ENCODE data around the gene PPP1R1B. TPM values are rescaled to one million over a fixed set of nuclear protein-coding genes. Genes with fewer than 3 reads are reported as not detected.

Gene PPP1R1B
- total and polyA plus RNA-seq, 2 experiments from 2014 or later = 3.4 to 5.4 TPM

GRCh38 chr17:39674179-39674578 is 47.4 kb downstream of the PPP1R1B start:
- no peak for TF ChIP-seq CTCF (conservative IDR thresholded peaks at IDR 0.05; ENCODE audit: low read depth in 2 of 2)
- no peak for TF ChIP-seq EZH2phosphoT487 (IDR thresholded peaks at IDR 0.05; ENCODE audit: unreplicated experiment)
- no peak for TF ChIP-seq ETS1 (IDR thresholded peaks at IDR 0.05)
- no peak for TF ChIP-seq REST (IDR thresholded peaks at IDR 0.05; ENCODE audit: unreplicated experiment)
- TF ChIP-seq NANOG (IDR thresholded peaks at IDR 0.05; ENCODE audit: borderline replicate concordance) = no peak
- no peak for TF ChIP-seq EZH2 (IDR thresholded peaks at IDR 0.05; ENCODE audit: low read depth, unreplicated experiment)
- TF ChIP-seq POLR2AphosphoS5 (IDR thresholded peaks at IDR 0.05; ENCODE audit: low read depth) = no peak
- no peak for TF ChIP-seq ZNF114 (CRISPR knock-in tag; IDR thresholded peaks at IDR 0.05)
- Mint-ChIP-seq H3K27me3 (ENCODE audit: insufficient read depth, low read depth, poor library complexity) (peaks cover 34% of the 10 kb centered on the region), H3K4me1 (peaks cover 32% of the 10 kb centered on the region), H3K36me3 (ENCODE audit: low read depth) (0 out of 3 replicates have a peak, but pooled peaks cover 4% of the 10 kb centered on the region), H3K4me3 (no peak overlapping the region), H3K27ac (no peak overlapping the region), H3K9me3 (no peaks in the 10 kb centered on the region)
- Histone ChIP-seq H3K36me3 (ENCODE audit: insufficient read depth) (no peaks in the 10 kb centered on the region), H4K20me1 (replicated peaks; ENCODE audit: insufficient read depth) (no peaks in the 10 kb centered on the region), H3K27me3 (ENCODE audit: insufficient read depth) (peaks cover 6% of the 10 kb centered on the region), H3K4me2 (no peak overlapping the region), H3F3A (replicated peaks; ENCODE audit: low read depth) (no peaks in the 10 kb centered on the region), H3K27ac (ENCODE audit: low read depth) (no peak overlapping the region), H3K79me2 (replicated peaks; ENCODE audit: insufficient read depth) (no peaks in the 10 kb centered on the region), H3K9me2 (ENCODE audit: insufficient read depth) (no peaks in the 10 kb centered on the region), H3K4me1 (ENCODE audit: insufficient read depth) (0 out of 2 replicates have a peak, but pooled peaks cover 5% of the 10 kb centered on the region), H2AFZ (no peak overlapping the region), H3K4me3 (no peak overlapping the region)
- DNase-seq (ENCODE audit: low spot score) = no peak
- no peak for ATAC-seq

All from GM23338 (cell line).